H9 (cell line): ENCODE data around the gene CAPG. TPM values are rescaled to one million over a fixed set of nuclear protein-coding genes. Genes with fewer than 3 reads are reported as not detected.
A peak's percentile ranks its signal among the peaks of the same experiment; 100 is the strongest.

Experiments used
- DNase-seq: peaks from one replicate; pipeline ENCODE4 v3.0.0-alpha.2; 2017
- H2AFZ ChIP-seq: one replicate; pipeline ENCODE4 v1.6.1; 2013; ENCODE audit warnings: mild to moderate bottlenecking, low read length, control low read depth, moderate library complexity
- H2AK5ac ChIP-seq: 2 replicates; pipeline ENCODE4 v1.6.1; 2013; ENCODE audit warnings: low read length, control low read depth, mixed read lengths; ENCODE audit not compliant: insufficient read length
- H2BK120ac ChIP-seq: one replicate; pipeline ENCODE4 v1.6.1; 2013; ENCODE audit warnings: low read depth, mild to moderate bottlenecking, low read length, control low read depth, inconsistent platforms; ENCODE audit not compliant: poor library complexity, severe bottlenecking
- H2BK12ac ChIP-seq: 2 replicates; pipeline ENCODE4 v1.6.1; 2013; ENCODE audit warnings: low read length, control low read depth, mixed read lengths, low read depth; ENCODE audit not compliant: insufficient read length
- H2BK15ac ChIP-seq: 2 replicates; pipeline ENCODE4 v1.6.1; 2013; ENCODE audit warnings: low read depth, low read length, control low read depth
- H2BK20ac ChIP-seq: one replicate; pipeline ENCODE4 v1.6.1; 2013; ENCODE audit warnings: low read depth, mild to moderate bottlenecking, low read length, control low read depth, inconsistent platforms; ENCODE audit not compliant: poor library complexity, severe bottlenecking
- H2BK5ac ChIP-seq: 2 replicates; pipeline ENCODE4 v1.6.1; 2013; ENCODE audit warnings: low read length, control low read depth, mixed read lengths; ENCODE audit not compliant: insufficient read length
- H3K14ac ChIP-seq: 2 replicates; pipeline ENCODE4 v1.6.1; 2013; ENCODE audit warnings: low read length, control low read depth; ENCODE audit not compliant: insufficient read depth
- H3K18ac ChIP-seq: 2 replicates; pipeline ENCODE4 v1.6.1; 2013; ENCODE audit warnings: low read depth, mild to moderate bottlenecking, mixed read lengths, low read length, control low read depth; ENCODE audit not compliant: insufficient read length
- H3K23ac ChIP-seq: 2 replicates; pipeline ENCODE4 v1.6.1; 2013; ENCODE audit warnings: low read length, control low read depth, mixed read lengths, low read depth; ENCODE audit not compliant: insufficient read length
- H3K23me2 ChIP-seq: 2 replicates; pipeline ENCODE4 v1.6.1; 2013; ENCODE audit warnings: low read depth, mild to moderate bottlenecking, mixed read lengths, low read length, control low read depth; ENCODE audit not compliant: insufficient read length, poor library complexity, severe bottlenecking
- H3K27ac ChIP-seq: 2 replicates; pipeline ENCODE4 v1.5.1; 2013; ENCODE audit warnings: low read length, control low read depth, mixed read lengths, low read depth; ENCODE audit not compliant: insufficient read length
- H3K27me3 ChIP-seq: 2 replicates; pipeline ENCODE4 v1.6.1; 2013; ENCODE audit warnings: low read length, control low read depth, inconsistent platforms; ENCODE audit not compliant: insufficient read depth
- H3K4ac ChIP-seq: 2 replicates; pipeline ENCODE4 v1.6.1; 2013; ENCODE audit warnings: low read depth, mild to moderate bottlenecking, control low read depth, inconsistent platforms, low read length, moderate library complexity
- H3K4me1 ChIP-seq: 2 replicates; pipeline ENCODE4 v1.6.1; 2013; ENCODE audit warnings: low read length, control low read depth, inconsistent platforms; ENCODE audit not compliant: insufficient read depth
- H3K4me2 ChIP-seq: 2 replicates; pipeline ENCODE4 v1.6.1; 2013; ENCODE audit warnings: low read length, control low read depth, mixed read lengths; ENCODE audit not compliant: insufficient read length, insufficient read depth
- H3K56ac ChIP-seq: 2 replicates; pipeline ENCODE4 v1.6.1; 2013; ENCODE audit warnings: low read depth, mild to moderate bottlenecking, mixed read lengths, low read length, control low read depth; ENCODE audit not compliant: insufficient read length
- H3K79me1 ChIP-seq: 2 replicates; pipeline ENCODE4 v1.6.1; 2013; ENCODE audit warnings: low read depth, mild to moderate bottlenecking, moderate library complexity, low read length, control low read depth, inconsistent platforms; ENCODE audit not compliant: insufficient read depth, poor library complexity, severe bottlenecking
- H3K79me2 ChIP-seq: 2 replicates; pipeline ENCODE4 v1.6.1; 2013; ENCODE audit warnings: low read length, control low read depth, inconsistent platforms; ENCODE audit not compliant: insufficient read depth
- H3K9ac ChIP-seq: 2 replicates; pipeline ENCODE4 v1.6.1; 2013; ENCODE audit warnings: low read length, control low read depth, mixed read lengths; ENCODE audit not compliant: insufficient read length; ENCODE audit errors: extremely low read depth
- H3K9me3 ChIP-seq: one replicate; pipeline ENCODE4 v1.6.1; 2013; ENCODE audit warnings: low read depth, low read length, inconsistent platforms; ENCODE audit not compliant: control insufficient read depth
- H3T11ph ChIP-seq: one replicate; pipeline ENCODE4 v1.6.1; 2013; ENCODE audit warnings: mild to moderate bottlenecking, low read length, control low read depth, inconsistent platforms
- H4K20me1 ChIP-seq: one replicate; pipeline ENCODE4 v1.6.1; 2013; ENCODE audit not compliant: control insufficient read depth, insufficient read length, insufficient read depth
- H4K5ac ChIP-seq: 2 replicates; pipeline ENCODE4 v1.6.1; 2013; ENCODE audit warnings: low read depth, mild to moderate bottlenecking, mixed read lengths, low read length, control low read depth; ENCODE audit not compliant: insufficient read length
- H4K8ac ChIP-seq: replicated peaks from 2 replicates; pipeline ENCODE4 v1.6.1; 2013; ENCODE audit warnings: low read length, control low read depth, mixed read lengths, low read depth; ENCODE audit not compliant: insufficient read length
- H4K91ac ChIP-seq: 2 replicates; pipeline ENCODE4 v1.6.1; 2013; ENCODE audit warnings: low read depth, mild to moderate bottlenecking, moderate library complexity, mixed read lengths, low read length, control low read depth; ENCODE audit not compliant: insufficient read length
- H3K27ac Mint-ChIP-seq, 3 experiments: 2 replicates in 2 of 3; 3 replicates in 1 of 3; pipeline ENCODE4 v1.8.0; 2020 to 2021; ENCODE audit warnings: mixed read lengths in 3 of 3, mild to moderate bottlenecking in 1 of 3, moderate library complexity in 1 of 3
- H3K27me3 Mint-ChIP-seq: 2 replicates; pipeline ENCODE4 v1.8.0; 2021; ENCODE audit warnings: low read depth, mild to moderate bottlenecking, moderate library complexity, mixed read lengths
- H3K36me3 Mint-ChIP-seq, 3 experiments: 2 replicates in 2 of 3; 3 replicates in 1 of 3; pipeline ENCODE4 v1.8.0; 2020 to 2021; ENCODE audit warnings: low read depth in 3 of 3, mixed read lengths in 3 of 3; ENCODE audit not compliant: insufficient read depth in 1 of 3
- H3K4me1 Mint-ChIP-seq, 2 experiments: 2 replicates each; pipeline ENCODE4 v1.8.0; 2020; ENCODE audit warnings: mixed read lengths in 2 of 2
- H3K4me3 Mint-ChIP-seq, 2 experiments: 2 replicates in 1 of 2; 3 replicates in 1 of 2; pipeline ENCODE4 v1.8.0; 2020 to 2021; ENCODE audit warnings: mild to moderate bottlenecking in 2 of 2, mixed read lengths in 2 of 2, moderate library complexity in 1 of 2
- H3K9me3 Mint-ChIP-seq, 2 experiments: 2 replicates in 1 of 2; 3 replicates in 1 of 2; pipeline ENCODE4 v1.8.0; 2020; ENCODE audit warnings: mild to moderate bottlenecking in 2 of 2, mixed read lengths in 2 of 2, moderate library complexity in 1 of 2
- WGBS: extraction: QIAGEN DNeasy Blood & Tissue Kit; methylation state at CpG from one replicate; pipeline ENCODE4 v1.1.7; 2013; ENCODE audit warnings: missing lambda C conversion rate, low lambda C conversion rate, mixed read lengths; ENCODE audit not compliant: insufficient read length; ENCODE audit errors: extremely low coverage; 5-methylcytosine and 5-hydroxymethylcytosine counted together
- total RNA-seq: library from RNA; stranded (reverse); gene quantifications from 2 replicates; pipeline ENCODE4 v1.2.1, GENCODE V29; 2021
- TF ChIP-seq, protein P1 (sequence below): fragments of 200-600 bp; sonication (generic); conservative IDR thresholded peaks from 3 replicates; pipeline ENCODE4 v1.8.0; 2021; ENCODE audit warnings: antibody characterized with exemption, mild to moderate bottlenecking

Gene CAPG
- total RNA-seq, 1 experiment from 2014 or later: 72.8 TPM

- Mint-ChIP-seq H3K9me3 (no peaks in the 10 kb centered on the region), H3K36me3 (no peaks in the 10 kb centered on the region), H3K27me3 (peaks cover 2% of the 10 kb centered on the region), H3K27ac (peak within 1 kb of the TSS; percentile 90 to 100 (median 98)), H3K4me3 (peak within 1 kb of the TSS; percentile 88 to 91), H3K4me1 (peaks cover 28 to 29% of the 10 kb centered on the region in 2 experiments)
- Histone ChIP-seq H3K56ac (no peak within 1 kb of the TSS), H4K20me1 (peaks cover 2% of the 10 kb centered on the region), H3T11ph (no peak within 1 kb of the TSS), H3K9me3 (no peaks in the 10 kb centered on the region), H4K8ac (no peak within 1 kb of the TSS), H3K4ac (no peak within 1 kb of the TSS), H3K4me1 (peaks cover 6% of the 10 kb centered on the region; the same call in 1 of the 2 replicates), H4K5ac (no peak within 1 kb of the TSS), H3K9ac (peak within 1 kb of the TSS; percentile 60), H2AK5ac (no peak within 1 kb of the TSS), H2BK15ac (no peak within 1 kb of the TSS), H2BK5ac (no peak within 1 kb of the TSS), H3K79me1 (no peaks in the 10 kb centered on the region), H3K14ac (peak within 1 kb of the TSS; percentile 79), H3K79me2 (no peaks in the 10 kb centered on the region), H2BK12ac (no peak within 1 kb of the TSS), H3K23ac (no peak within 1 kb of the TSS), H3K23me2 (peaks cover 10% of the 10 kb centered on the region), H3K27ac (no peak within 1 kb of the TSS), H3K4me2 (peak within 1 kb of the TSS; percentile 32), H3K27me3 (no peaks in the 10 kb centered on the region), H2BK20ac (no peak within 1 kb of the TSS), H2BK120ac (no peak within 1 kb of the TSS), H3K18ac (peak within 1 kb of the TSS; percentile 80), H4K91ac (peak within 1 kb of the TSS; percentile 12), H2AFZ (no peak within 1 kb of the TSS)
- peak; percentile 89 for DNase-seq
- TF ChIP-seq, protein P1, sequence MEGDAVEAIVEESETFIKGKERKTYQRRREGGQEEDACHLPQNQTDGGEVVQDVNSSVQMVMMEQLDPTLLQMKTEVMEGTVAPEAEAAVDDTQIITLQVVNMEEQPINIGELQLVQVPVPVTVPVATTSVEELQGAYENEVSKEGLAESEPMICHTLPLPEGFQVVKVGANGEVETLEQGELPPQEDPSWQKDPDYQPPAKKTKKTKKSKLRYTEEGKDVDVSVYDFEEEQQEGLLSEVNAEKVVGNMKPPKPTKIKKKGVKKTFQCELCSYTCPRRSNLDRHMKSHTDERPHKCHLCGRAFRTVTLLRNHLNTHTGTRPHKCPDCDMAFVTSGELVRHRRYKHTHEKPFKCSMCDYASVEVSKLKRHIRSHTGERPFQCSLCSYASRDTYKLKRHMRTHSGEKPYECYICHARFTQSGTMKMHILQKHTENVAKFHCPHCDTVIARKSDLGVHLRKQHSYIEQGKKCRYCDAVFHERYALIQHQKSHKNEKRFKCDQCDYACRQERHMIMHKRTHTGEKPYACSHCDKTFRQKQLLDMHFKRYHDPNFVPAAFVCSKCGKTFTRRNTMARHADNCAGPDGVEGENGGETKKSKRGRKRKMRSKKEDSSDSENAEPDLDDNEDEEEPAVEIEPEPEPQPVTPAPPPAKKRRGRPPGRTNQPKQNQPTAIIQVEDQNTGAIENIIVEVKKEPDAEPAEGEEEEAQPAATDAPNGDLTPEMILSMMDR: no peak
- no CpG with 5 or more reads among the region's 57 CpGs for WGBS
These were observed 8.2 kb upstream of the CAPG start, which contains the start of gene SH2D6 for GRCh38 chr2:85418132-85419008. SH2D6 (plus strand) TSS chr2:85418714; CDS start chr2:85429466, 10,752 bp downstream.
